Activated naive CD8-positive, alpha-beta T cell treated with anti-CD3 and anti-CD28 coated beads for 36 hours (primary cell): ENCODE measurements around the gene VPS36. TPM values are rescaled to one million over a fixed set of nuclear protein-coding genes. Genes with fewer than 3 reads are reported as not detected.
"Not testable (repeated sequence)": the region's sequence is repeated elsewhere in the genome, so short reads cannot be mapped to it uniquely, and the experiment has no call there.

ENCODE experiments used
- DNase-seq: peaks from one replicate; pipeline ENCODE4 v3.0.0; 2021
- H3K27ac Mint-ChIP-seq: one replicate; pipeline ENCODE4 v1.8.0; 2022; ENCODE audit warnings: mild to moderate bottlenecking, moderate library complexity, mixed read lengths
- H3K27me3 Mint-ChIP-seq: one replicate; pipeline ENCODE4 v1.8.0; 2022; ENCODE audit warnings: mild to moderate bottlenecking, mixed read lengths
- H3K36me3 Mint-ChIP-seq: one replicate; pipeline ENCODE4 v1.8.0; 2021; ENCODE audit warnings: mild to moderate bottlenecking, mixed read lengths
- H3K4me1 Mint-ChIP-seq: one replicate; pipeline ENCODE4 v1.8.0; 2021; ENCODE audit warnings: mixed read lengths
- H3K4me3 Mint-ChIP-seq: one replicate; pipeline ENCODE4 v1.8.0; 2022; ENCODE audit warnings: mild to moderate bottlenecking, moderate library complexity, mixed read lengths
- H3K9me3 Mint-ChIP-seq: one replicate; pipeline ENCODE4 v1.8.0; 2022; ENCODE audit warnings: mixed read lengths
- total RNA-seq, 2 experiments: library from RNA; stranded (reverse); gene quantifications; one replicate each; pipeline ENCODE4 v1.2.3, GENCODE V29; 2021

The VPS36 gene
- total RNA-seq, 2 experiments from 2014 or later = 22.6 to 26.1 TPM

DNA sequence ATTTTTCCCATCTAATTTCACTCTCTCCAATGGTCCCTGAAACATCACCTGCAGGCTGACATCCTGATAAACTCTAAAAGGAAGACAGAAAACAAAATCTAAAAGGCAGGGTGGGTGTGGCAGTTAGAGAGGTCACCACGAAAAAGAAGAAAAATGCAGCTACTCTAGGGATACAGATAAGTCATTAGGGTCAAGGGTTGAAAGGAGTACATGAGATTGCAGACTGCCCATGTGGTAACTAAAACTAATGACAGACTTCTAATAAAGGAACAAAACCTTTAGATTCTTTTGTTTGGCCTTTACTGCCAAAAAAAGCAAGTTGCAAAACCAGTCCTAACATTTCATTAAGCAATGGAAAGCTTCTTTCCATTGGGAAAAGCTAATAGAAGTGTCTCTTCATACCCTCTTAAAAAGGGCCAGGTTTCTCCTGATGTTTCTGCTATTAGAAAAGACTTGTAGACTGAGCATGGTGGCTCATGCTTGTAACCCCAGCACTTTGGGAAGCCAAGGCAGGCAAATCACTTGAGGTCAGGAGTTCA, 75.5 kb downstream of the VPS36 start:
- DNase-seq = no peak
- H3K4me3 Mint-ChIP-seq = no peak overlapping the region
- H3K27me3 Mint-ChIP-seq = no peaks in the 10 kb centered on the region
- no peaks in the 10 kb centered on the region for H3K36me3 Mint-ChIP-seq
- H3K4me1 Mint-ChIP-seq = no peaks in the 10 kb centered on the region
- H3K27ac Mint-ChIP-seq = no peak overlapping the region
- no peaks in the 10 kb centered on the region for H3K9me3 Mint-ChIP-seq

DNA sequence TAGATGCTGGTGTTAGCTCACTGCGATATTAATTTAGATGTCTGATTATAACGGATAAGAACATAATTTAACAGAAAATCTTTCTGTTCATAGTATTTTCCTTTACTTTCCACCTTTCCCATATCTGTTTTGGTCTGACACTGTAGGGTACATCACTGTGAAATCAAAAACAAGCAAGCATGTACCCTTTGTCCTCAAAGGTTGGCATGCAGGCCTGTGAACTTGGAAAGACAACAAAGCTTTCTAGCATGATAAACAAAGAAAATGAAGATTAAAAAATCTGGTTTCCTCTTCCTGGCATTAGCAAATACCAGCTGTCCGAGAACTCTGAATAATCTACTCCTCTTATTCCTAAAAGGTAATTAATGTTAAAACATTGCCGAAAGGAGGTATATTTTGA, 76.0 kb downstream of the VPS36 start:
- Mint-ChIP-seq H3K36me3 (no peaks in the 10 kb centered on the region), H3K4me1 (no peaks in the 10 kb centered on the region), H3K9me3 (no peaks in the 10 kb centered on the region), H3K27me3 (no peaks in the 10 kb centered on the region), H3K4me3 (no peak overlapping the region), H3K27ac (no peak overlapping the region)
- no peak for DNase-seq

DNA sequence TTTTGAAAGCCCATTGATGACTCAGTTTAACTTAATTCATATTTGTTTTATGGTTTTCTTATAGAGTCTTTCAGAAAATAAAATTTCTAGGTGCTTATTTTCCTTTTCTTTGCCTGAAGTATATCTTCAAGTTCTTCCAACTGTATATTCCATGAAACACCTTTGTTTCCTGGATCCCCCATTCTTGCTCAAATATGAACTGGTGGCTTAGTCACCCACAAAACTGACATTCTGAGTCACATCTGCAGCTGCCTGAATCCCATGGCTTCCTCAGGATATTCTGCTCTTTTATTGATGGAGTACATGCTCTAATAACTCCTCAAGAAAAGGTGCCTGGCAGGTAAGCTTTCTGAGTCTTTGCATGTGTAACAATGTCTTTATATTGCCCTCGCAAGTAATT, 77.2 kb downstream of the VPS36 start:
- not testable (repeated sequence) for H3K27ac Mint-ChIP-seq, DNase-seq, H3K36me3 Mint-ChIP-seq, H3K27me3 Mint-ChIP-seq, H3K9me3 Mint-ChIP-seq, H3K4me1 Mint-ChIP-seq, H3K4me3 Mint-ChIP-seq

DNA sequence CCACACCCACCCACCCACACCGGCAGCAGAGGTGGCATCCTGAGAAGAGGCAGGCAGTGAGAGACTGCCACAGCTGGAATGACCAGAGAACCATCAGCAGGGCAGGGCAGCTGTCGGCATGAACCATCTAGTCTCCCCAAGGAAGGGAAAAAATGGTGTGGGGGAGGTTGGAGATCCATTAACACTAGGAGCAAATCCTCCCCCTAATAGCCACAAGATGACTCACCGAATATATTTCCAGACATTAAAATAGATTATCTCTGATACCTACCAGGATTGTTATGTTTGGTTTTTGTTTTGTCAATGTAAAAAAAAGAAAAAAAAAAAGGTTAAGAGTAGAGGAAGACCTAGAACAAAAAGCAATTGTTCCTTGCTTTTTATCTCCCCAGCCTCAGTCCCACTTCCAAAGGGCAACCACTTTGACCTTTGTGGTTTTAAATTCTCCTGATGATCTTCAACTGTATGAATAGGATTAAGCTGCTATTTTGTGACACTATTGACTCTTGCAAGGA, 78.6 kb downstream of the VPS36 start:
- Mint-ChIP-seq H3K4me1 (no peaks in the 10 kb centered on the region), H3K9me3 (no peaks in the 10 kb centered on the region), H3K27me3 (no peaks in the 10 kb centered on the region), H3K27ac (no peak overlapping the region), H3K36me3 (no peaks in the 10 kb centered on the region), H3K4me3 (no peak overlapping the region)
- DNase-seq = no peak

DNA sequence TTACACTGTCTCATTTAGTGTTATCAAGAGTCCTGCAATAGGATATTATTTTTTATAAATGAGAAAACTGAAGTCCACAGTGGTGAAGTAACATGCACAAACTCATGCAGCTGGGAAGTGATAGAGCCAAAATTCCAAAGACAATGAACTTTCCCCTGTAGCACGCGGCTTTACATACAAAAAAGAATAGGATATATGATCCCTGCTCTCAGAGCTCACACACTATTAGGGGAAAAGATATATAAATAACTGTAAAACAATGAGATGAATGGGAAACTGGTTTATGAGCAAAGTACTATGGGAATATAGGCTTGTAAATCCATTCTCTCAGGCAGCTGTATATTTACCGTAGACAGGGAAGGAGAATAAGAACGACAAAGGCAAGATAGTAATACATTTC, 84.1 kb downstream of the VPS36 start:
- no peaks in the 10 kb centered on the region for H3K27me3 Mint-ChIP-seq
- H3K36me3 Mint-ChIP-seq = no peaks in the 10 kb centered on the region
- no peak overlapping the region for H3K27ac Mint-ChIP-seq
- H3K4me3 Mint-ChIP-seq = no peak overlapping the region
- DNase-seq = no peak
- no peaks in the 10 kb centered on the region for H3K4me1 Mint-ChIP-seq
- no peaks in the 10 kb centered on the region for H3K9me3 Mint-ChIP-seq

Other genes with a start within 250 kb of the VPS36 start
- under 1 TPM; 0.14 to 0.26 TPM for gene THSD1, start 44.5 kb downstream of the VPS36 start, total RNA-seq
- 10 to 100 TPM; 55.4 to 56.1 TPM for gene CKAP2, start 4.8 kb upstream of the VPS36 start, total RNA-seq
- gene HNRNPA1L2, start 191.8 kb upstream of the VPS36 start, total RNA-seq = 10 to 100 TPM; 11.2 to 11.6 TPM
- 10 to 100 TPM; 63.6 TPM for gene SUGT1, start 202.2 kb upstream of the VPS36 start, total RNA-seq